H9 (cell line): Measurements from ENCODE around the gene TDRD9. TPM values are rescaled to one million over a fixed set of nuclear protein-coding genes. Genes with fewer than 3 reads are reported as not detected.
A peak's percentile ranks its signal among the peaks of the same experiment; 100 is the strongest.

Experiments
- DNase-seq: peaks from one replicate; pipeline ENCODE4 v3.0.0-alpha.2; 2017
- H2AFZ ChIP-seq: one replicate; pipeline ENCODE4 v1.6.1; 2013; ENCODE audit warnings: mild to moderate bottlenecking, low read length, control low read depth, moderate library complexity
- H2AK5ac ChIP-seq: 2 replicates; pipeline ENCODE4 v1.6.1; 2013; ENCODE audit warnings: low read length, control low read depth, mixed read lengths; ENCODE audit not compliant: insufficient read length
- H2BK120ac ChIP-seq: one replicate; pipeline ENCODE4 v1.6.1; 2013; ENCODE audit warnings: low read depth, mild to moderate bottlenecking, low read length, control low read depth, inconsistent platforms; ENCODE audit not compliant: poor library complexity, severe bottlenecking
- H2BK12ac ChIP-seq: 2 replicates; pipeline ENCODE4 v1.6.1; 2013; ENCODE audit warnings: low read length, control low read depth, mixed read lengths, low read depth; ENCODE audit not compliant: insufficient read length
- H2BK15ac ChIP-seq: 2 replicates; pipeline ENCODE4 v1.6.1; 2013; ENCODE audit warnings: low read depth, low read length, control low read depth
- H2BK20ac ChIP-seq: one replicate; pipeline ENCODE4 v1.6.1; 2013; ENCODE audit warnings: low read depth, mild to moderate bottlenecking, low read length, control low read depth, inconsistent platforms; ENCODE audit not compliant: poor library complexity, severe bottlenecking
- H2BK5ac ChIP-seq: 2 replicates; pipeline ENCODE4 v1.6.1; 2013; ENCODE audit warnings: low read length, control low read depth, mixed read lengths; ENCODE audit not compliant: insufficient read length
- H3K14ac ChIP-seq: 2 replicates; pipeline ENCODE4 v1.6.1; 2013; ENCODE audit warnings: low read length, control low read depth; ENCODE audit not compliant: insufficient read depth
- H3K18ac ChIP-seq: 2 replicates; pipeline ENCODE4 v1.6.1; 2013; ENCODE audit warnings: low read depth, mild to moderate bottlenecking, mixed read lengths, low read length, control low read depth; ENCODE audit not compliant: insufficient read length
- H3K23ac ChIP-seq: 2 replicates; pipeline ENCODE4 v1.6.1; 2013; ENCODE audit warnings: low read length, control low read depth, mixed read lengths, low read depth; ENCODE audit not compliant: insufficient read length
- H3K23me2 ChIP-seq: 2 replicates; pipeline ENCODE4 v1.6.1; 2013; ENCODE audit warnings: low read depth, mild to moderate bottlenecking, mixed read lengths, low read length, control low read depth; ENCODE audit not compliant: insufficient read length, poor library complexity, severe bottlenecking
- H3K27ac ChIP-seq: 2 replicates; pipeline ENCODE4 v1.5.1; 2013; ENCODE audit warnings: low read length, control low read depth, mixed read lengths, low read depth; ENCODE audit not compliant: insufficient read length
- H3K27me3 ChIP-seq: 2 replicates; pipeline ENCODE4 v1.6.1; 2013; ENCODE audit warnings: low read length, control low read depth, inconsistent platforms; ENCODE audit not compliant: insufficient read depth
- H3K4ac ChIP-seq: 2 replicates; pipeline ENCODE4 v1.6.1; 2013; ENCODE audit warnings: low read depth, mild to moderate bottlenecking, control low read depth, inconsistent platforms, low read length, moderate library complexity
- H3K4me1 ChIP-seq: 2 replicates; pipeline ENCODE4 v1.6.1; 2013; ENCODE audit warnings: low read length, control low read depth, inconsistent platforms; ENCODE audit not compliant: insufficient read depth
- H3K4me2 ChIP-seq: 2 replicates; pipeline ENCODE4 v1.6.1; 2013; ENCODE audit warnings: low read length, control low read depth, mixed read lengths; ENCODE audit not compliant: insufficient read length, insufficient read depth
- H3K56ac ChIP-seq: 2 replicates; pipeline ENCODE4 v1.6.1; 2013; ENCODE audit warnings: low read depth, mild to moderate bottlenecking, mixed read lengths, low read length, control low read depth; ENCODE audit not compliant: insufficient read length
- H3K79me1 ChIP-seq: 2 replicates; pipeline ENCODE4 v1.6.1; 2013; ENCODE audit warnings: low read depth, mild to moderate bottlenecking, moderate library complexity, low read length, control low read depth, inconsistent platforms; ENCODE audit not compliant: insufficient read depth, poor library complexity, severe bottlenecking
- H3K79me2 ChIP-seq: 2 replicates; pipeline ENCODE4 v1.6.1; 2013; ENCODE audit warnings: low read length, control low read depth, inconsistent platforms; ENCODE audit not compliant: insufficient read depth
- H3K9ac ChIP-seq: 2 replicates; pipeline ENCODE4 v1.6.1; 2013; ENCODE audit warnings: low read length, control low read depth, mixed read lengths; ENCODE audit not compliant: insufficient read length; ENCODE audit errors: extremely low read depth
- H3K9me3 ChIP-seq: one replicate; pipeline ENCODE4 v1.6.1; 2013; ENCODE audit warnings: low read depth, low read length, inconsistent platforms; ENCODE audit not compliant: control insufficient read depth
- H3T11ph ChIP-seq: one replicate; pipeline ENCODE4 v1.6.1; 2013; ENCODE audit warnings: mild to moderate bottlenecking, low read length, control low read depth, inconsistent platforms
- H4K20me1 ChIP-seq: one replicate; pipeline ENCODE4 v1.6.1; 2013; ENCODE audit not compliant: control insufficient read depth, insufficient read length, insufficient read depth
- H4K5ac ChIP-seq: 2 replicates; pipeline ENCODE4 v1.6.1; 2013; ENCODE audit warnings: low read depth, mild to moderate bottlenecking, mixed read lengths, low read length, control low read depth; ENCODE audit not compliant: insufficient read length
- H4K8ac ChIP-seq: replicated peaks from 2 replicates; pipeline ENCODE4 v1.6.1; 2013; ENCODE audit warnings: low read length, control low read depth, mixed read lengths, low read depth; ENCODE audit not compliant: insufficient read length
- H4K91ac ChIP-seq: 2 replicates; pipeline ENCODE4 v1.6.1; 2013; ENCODE audit warnings: low read depth, mild to moderate bottlenecking, moderate library complexity, mixed read lengths, low read length, control low read depth; ENCODE audit not compliant: insufficient read length
- H3K27ac Mint-ChIP-seq, 3 experiments: 2 replicates in 2 of 3; 3 replicates in 1 of 3; pipeline ENCODE4 v1.8.0; 2020 to 2021; ENCODE audit warnings: mixed read lengths in 3 of 3, mild to moderate bottlenecking in 1 of 3, moderate library complexity in 1 of 3
- H3K27me3 Mint-ChIP-seq: 2 replicates; pipeline ENCODE4 v1.8.0; 2021; ENCODE audit warnings: low read depth, mild to moderate bottlenecking, moderate library complexity, mixed read lengths
- H3K36me3 Mint-ChIP-seq, 3 experiments: 2 replicates in 2 of 3; 3 replicates in 1 of 3; pipeline ENCODE4 v1.8.0; 2020 to 2021; ENCODE audit warnings: low read depth in 3 of 3, mixed read lengths in 3 of 3; ENCODE audit not compliant: insufficient read depth in 1 of 3
- H3K4me1 Mint-ChIP-seq, 2 experiments: 2 replicates each; pipeline ENCODE4 v1.8.0; 2020; ENCODE audit warnings: mixed read lengths in 2 of 2
- H3K4me3 Mint-ChIP-seq, 2 experiments: 2 replicates in 1 of 2; 3 replicates in 1 of 2; pipeline ENCODE4 v1.8.0; 2020 to 2021; ENCODE audit warnings: mild to moderate bottlenecking in 2 of 2, mixed read lengths in 2 of 2, moderate library complexity in 1 of 2
- H3K9me3 Mint-ChIP-seq, 2 experiments: 2 replicates in 1 of 2; 3 replicates in 1 of 2; pipeline ENCODE4 v1.8.0; 2020; ENCODE audit warnings: mild to moderate bottlenecking in 2 of 2, mixed read lengths in 2 of 2, moderate library complexity in 1 of 2
- CTCF ChIP-seq: fragments of 200-600 bp; sonication (generic); conservative IDR thresholded peaks from 3 replicates; pipeline ENCODE4 v1.8.0; 2021; ENCODE audit warnings: antibody characterized with exemption, mild to moderate bottlenecking
- WGBS: extraction: QIAGEN DNeasy Blood & Tissue Kit; methylation state at CpG from one replicate; pipeline ENCODE4 v1.1.7; 2013; ENCODE audit warnings: missing lambda C conversion rate, low lambda C conversion rate, mixed read lengths; ENCODE audit not compliant: insufficient read length; ENCODE audit errors: extremely low coverage; 5-methylcytosine and 5-hydroxymethylcytosine counted together
- total RNA-seq: library from RNA; stranded (reverse); gene quantifications from 2 replicates; pipeline ENCODE4 v1.2.1, GENCODE V29; 2021

Gene TDRD9
- total RNA-seq, 1 experiment from 2014 or later: not detected

- no peak for TF ChIP-seq CTCF
- H4K20me1 ChIP-seq: no peaks in the 10 kb centered on the region
- H3K27ac ChIP-seq: no peak overlapping the region
- Mint-ChIP-seq H3K9me3 (no peaks in the 10 kb centered on the region; a peak in 1 of 5 replicates), H3K36me3 (no peaks in the 10 kb centered on the region), H3K27me3 (no peaks in the 10 kb centered on the region), H3K4me1 (peaks cover 14 to 16% of the 10 kb centered on the region in 2 experiments), H3K4me3 (no peak overlapping the region), H3K27ac (no peak overlapping the region)
- H3K4me2 ChIP-seq: no peak overlapping the region
- H2AK5ac ChIP-seq: no peak overlapping the region
- no peaks in the 10 kb centered on the region for H3K79me1 ChIP-seq
- no peak overlapping the region for H3K4ac ChIP-seq
- no peak overlapping the region for H2BK12ac ChIP-seq
- no CpG with 5 or more reads among the region's 34 CpGs for WGBS
- no peak overlapping the region for H4K5ac ChIP-seq
- H3K9ac ChIP-seq: no peak overlapping the region
- H3K14ac ChIP-seq: peak overlapping the region; percentile 39; the same call in 1 of the 2 replicates
- H3K9me3 ChIP-seq: no peaks in the 10 kb centered on the region
- no peak overlapping the region for H4K91ac ChIP-seq
- H3K79me2 ChIP-seq: no peaks in the 10 kb centered on the region
- H2BK5ac ChIP-seq: no peak overlapping the region
- no peak overlapping the region for H2BK120ac ChIP-seq
- H4K8ac ChIP-seq: no peak overlapping the region
- no peak overlapping the region for H2BK15ac ChIP-seq
- no peak overlapping the region for H2AFZ ChIP-seq
- H3K23ac ChIP-seq: no peak overlapping the region
- peaks cover 3% of the 10 kb centered on the region; the same call in 1 of the 2 replicates for H3K4me1 ChIP-seq
- no peak overlapping the region for H2BK20ac ChIP-seq
- H3K56ac ChIP-seq: no peak overlapping the region
- no peaks in the 10 kb centered on the region for H3K27me3 ChIP-seq
- peak overlapping the region; percentile 47 for H3K18ac ChIP-seq
- H3K23me2 ChIP-seq: no peaks in the 10 kb centered on the region
- no peak overlapping the region for H3T11ph ChIP-seq
- peak; percentile 69 for DNase-seq
These were observed 48.5 kb upstream of the TDRD9 start for GRCh38 chr14:103879570-103880347.
